ENCODE results near the gene ZNF100.

GRCh38 chr19:21688464-21688863, 78.9 kb downstream of the ZNF100 start:
- TF ChIP-seq POLR2A (IDR thresholded peaks at IDR 0.05; ENCODE audit: low read depth, low read length) = no peak
- no peak for TF ChIP-seq TAF1 (IDR thresholded peaks at IDR 0.05; ENCODE audit: borderline replicate concordance, low read depth, low read length)
